Endothelial cell of umbilical vein (primary cell): ENCODE measurements around the gene CCDC177. TPM values are rescaled to one million over a fixed set of nuclear protein-coding genes. Genes with fewer than 3 reads are reported as not detected.

Experiments used
- BruUV-seq: library from RNA; stranded (reverse); fragments of 400-500 nt; replicated peaks from 2 replicates; lab custom pipeline; 2021; lab: Mats Ljungman, UMichigan
- CTCF ChIA-PET: fragments of 300-600, 350-600 bp; sonication (Branson Sonifier 250); formaldehyde crosslinking; loops from one replicate; lab custom pipeline; 2021; ENCODE audit warnings: antibody characterized with exemption, inconsistent platforms; lab: Charles Lee
- POLR2A ChIA-PET: fragments of 300-600, 350-600 bp; sonication (Branson Sonifier 250); formaldehyde crosslinking; loops from one replicate; lab custom pipeline; 2021; ENCODE audit warnings: antibody characterized with exemption, inconsistent platforms; lab: Charles Lee
- DNase-seq: peaks from one replicate; pipeline ENCODE4 v3.0.0-alpha.2; 2011; ENCODE audit warnings: low read depth, low spot score
- FAIRE-seq: peaks from 2 replicates; lab custom pipeline; 2011; peaks lifted over from hg19 to GRCh38; lab: Jason Lieb, UNC
- H2AFZ ChIP-seq: 2 replicates; pipeline ENCODE4 v1.6.0; 2012; ENCODE audit warnings: low read depth, low read length, control low read depth, inconsistent platforms
- H3K27ac ChIP-seq: 2 replicates; pipeline ENCODE4 v1.5.1; 2011; ENCODE audit warnings: low read depth, mild to moderate bottlenecking, control low read depth, low read length, moderate library complexity; ENCODE audit not compliant: insufficient read depth
- H3K27me3 ChIP-seq, 2 experiments: 2 replicates each; pipeline versions ENCODE4 v1.6.0 to v1.6.1; 2011; ENCODE audit warnings: low read length in 2 of 2, mixed read lengths in 1 of 2; ENCODE audit not compliant: control insufficient read depth in 2 of 2, insufficient read depth in 2 of 2
- H3K36me3 ChIP-seq, 2 experiments: 2 replicates in 1 of 2; 3 replicates in 1 of 2; pipeline ENCODE4 v1.5.1; 2011; ENCODE audit warnings: low read length in 2 of 2, mild to moderate bottlenecking in 1 of 2, moderate library complexity in 1 of 2; ENCODE audit not compliant: control insufficient read depth in 2 of 2, insufficient read depth in 2 of 2; ENCODE audit errors: extremely low read depth in 1 of 2
- H3K4me1 ChIP-seq: 3 replicates; pipeline ENCODE4 v1.5.1; 2011; ENCODE audit warnings: mild to moderate bottlenecking, low read length; ENCODE audit not compliant: control insufficient read depth, insufficient read depth; ENCODE audit errors: extremely low read depth
- H3K4me2 ChIP-seq: 2 replicates; pipeline ENCODE4 v1.6.1; 2011; ENCODE audit warnings: low read length, control low read depth, mixed read lengths; ENCODE audit not compliant: insufficient read depth
- H3K4me3 ChIP-seq, 3 experiments: fragments of 200-600 bp in 1 of 3; sonication (generic), shearing (Covaris generic) in 1 of 3; replicated peaks in 1 of 3; 2 replicates each; pipeline ENCODE4 v1.5.1; 2011 to 2016; ENCODE audit warnings: control low read depth in 3 of 3, low read length in 3 of 3, mild to moderate bottlenecking in 2 of 3, inconsistent platforms in 1 of 3, low read depth in 1 of 3, moderate library complexity in 1 of 3; ENCODE audit not compliant: insufficient read depth in 1 of 3
- H3K79me2 ChIP-seq: 2 replicates; pipeline ENCODE4 v1.6.0; 2012; ENCODE audit warnings: low read length, inconsistent platforms; ENCODE audit not compliant: control insufficient read depth, insufficient read depth
- H3K9ac ChIP-seq: replicated peaks from 2 replicates; pipeline ENCODE3; 2011; ENCODE audit warnings: low read length, control low read depth; ENCODE audit not compliant: insufficient read depth; ENCODE audit errors: extremely low read depth
- H3K9me1 ChIP-seq: replicated peaks from 3 replicates; pipeline ENCODE4 v1.6.0; 2011; ENCODE audit warnings: mild to moderate bottlenecking, low read length; ENCODE audit not compliant: control insufficient read depth, insufficient read depth; ENCODE audit errors: extremely low read depth
- H3K9me3 ChIP-seq: replicated peaks from 2 replicates; pipeline ENCODE4 v1.5.1; 2012; ENCODE audit warnings: low read length, inconsistent platforms; ENCODE audit not compliant: control insufficient read depth, insufficient read depth
- H4K20me1 ChIP-seq: replicated peaks from 2 replicates; pipeline ENCODE3; 2011; ENCODE audit warnings: mild to moderate bottlenecking, low read length; ENCODE audit not compliant: control insufficient read depth, insufficient read depth; ENCODE audit errors: extremely low read depth
- EZH2 ChIP-seq: IDR thresholded peaks from 2 replicates; pipeline ENCODE4 v1.6.1; 2012; ENCODE audit warnings: borderline replicate concordance, low read depth, mild to moderate bottlenecking, moderate library complexity, low read length, inconsistent platforms; ENCODE audit not compliant: severe bottlenecking
- FOS ChIP-seq: IDR thresholded peaks from 2 replicates; pipeline ENCODE4 v1.6.1; 2011; ENCODE audit warnings: mild to moderate bottlenecking, low read length, moderate library complexity, borderline replicate concordance; ENCODE audit not compliant: insufficient read depth
- GATA2 ChIP-seq: IDR thresholded peaks from 2 replicates; pipeline ENCODE4 v1.7.0; 2011; ENCODE audit warnings: low read depth, mild to moderate bottlenecking, moderate library complexity, mixed read lengths, low read length; ENCODE audit not compliant: insufficient read length, insufficient read depth
- JUN ChIP-seq: IDR thresholded peaks from 2 replicates; pipeline ENCODE4 v1.6.1; 2011; ENCODE audit warnings: borderline replicate concordance, low read depth; ENCODE audit not compliant: insufficient read length, insufficient read depth
- POLR2A ChIP-seq: IDR thresholded peaks from 2 replicates; pipeline ENCODE4 v1.6.1; 2012; ENCODE audit warnings: low read depth, mild to moderate bottlenecking, control low read depth, low read length
- POLR2AphosphoS5 ChIP-seq: IDR thresholded peaks from 2 replicates; pipeline ENCODE4 v1.6.1; 2012; ENCODE audit warnings: low read depth, mild to moderate bottlenecking, control low read depth, low read length, moderate library complexity; ENCODE audit not compliant: insufficient read depth
- dilution Hi-C: fragments of 300-500 bp; cut with MboI; formaldehyde crosslinking; loops from one replicate; pipeline ENCODE4 v1.15.0; 2019; ENCODE audit warnings: low sequenced_read_pairs; ENCODE audit not compliant: extremely low pct_ligation_motif_present
- intact Hi-C: fragments of 100-400 bp; cut with micrococcal nuclease; formaldehyde crosslinking; loops from one replicate; pipeline ENCODE4 v1.10.0; 2022
- polyA plus RNA-seq, 4 experiments: library from polyadenylated mRNA; depleted of rRNA in 3 of 4; stranded (reverse) in 3 of 4; unstranded in 1 of 4; fragments of >200 nt; gene quantifications; 2 replicates each; pipeline versions ENCODE4 v1.2.1 to v1.2.3, GENCODE V29; 2011 to 2012; ENCODE audit warnings: missing spikeins in 1 of 4
- total RNA-seq: library from RNA; stranded (reverse); gene quantifications from 2 replicates; pipeline ENCODE4 v1.2.3, GENCODE V29; 2021
- TF ChIP-seq, protein P1 (sequence below): IDR thresholded peaks from 2 replicates; pipeline ENCODE4 v1.6.1; 2011; ENCODE audit not compliant: insufficient read depth, insufficient read length
- TF ChIP-seq, protein P2 (sequence below), 2 donors: IDR thresholded peaks; 1 replicate in 1 of 2; 2 replicates in 1 of 2; pipeline ENCODE4 v1.5.1; 2011; ENCODE audit warnings: low read length in 2 of 2, mild to moderate bottlenecking in 2 of 2, moderate library complexity in 2 of 2, control low read depth in 1 of 2, inconsistent platforms in 1 of 2, low read depth in 1 of 2; ENCODE audit not compliant: insufficient read depth in 1 of 2; ENCODE audit errors: extremely low read depth in 1 of 2

CCDC177 gene
- total and polyA plus RNA-seq, 2 donors (not counting 3 experiments of a cell fraction or from before 2014, with no cell fraction given), result not detected

GRCh38 chr14:69554500-69554899 lies 20.2 kb downstream of the CCDC177 start:
- TF ChIP-seq POLR2A, result no peak
- TF ChIP-seq, protein P1, sequence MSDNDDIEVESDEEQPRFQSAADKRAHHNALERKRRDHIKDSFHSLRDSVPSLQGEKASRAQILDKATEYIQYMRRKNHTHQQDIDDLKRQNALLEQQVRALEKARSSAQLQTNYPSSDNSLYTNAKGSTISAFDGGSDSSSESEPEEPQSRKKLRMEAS, result no peak
- TF ChIP-seq EZH2, result no peak
- TF ChIP-seq FOS, result no peak
- no peak overlapping the region for H3K4me2 ChIP-seq
- ChIA-PET CTCF (no interaction called here), POLR2A (no interaction called here)
- FAIRE-seq (no peak), DNase-seq (no peak)
- H3K4me1 ChIP-seq, result no peaks in the 10 kb centered on the region
- H3K9me3 ChIP-seq, result no peaks in the 10 kb centered on the region
- no peak overlapping the region for H3K4me3 ChIP-seq
- dilution Hi-C loops (no loop called here), intact Hi-C loops (no loop called here)
- no TSS peak for BruUV-seq
- H3K27ac ChIP-seq, result no peak overlapping the region
- H3K9ac ChIP-seq, result no peak overlapping the region
- no peaks in the 10 kb centered on the region for H3K36me3 ChIP-seq
- no peaks in the 10 kb centered on the region for H4K20me1 ChIP-seq
- no peak overlapping the region for H2AFZ ChIP-seq
- H3K27me3 ChIP-seq, result peaks cover 6 to 9% of the 10 kb centered on the region in 2 experiments
- no peaks in the 10 kb centered on the region for H3K79me2 ChIP-seq
- no peaks in the 10 kb centered on the region for H3K9me1 ChIP-seq

DNA sequence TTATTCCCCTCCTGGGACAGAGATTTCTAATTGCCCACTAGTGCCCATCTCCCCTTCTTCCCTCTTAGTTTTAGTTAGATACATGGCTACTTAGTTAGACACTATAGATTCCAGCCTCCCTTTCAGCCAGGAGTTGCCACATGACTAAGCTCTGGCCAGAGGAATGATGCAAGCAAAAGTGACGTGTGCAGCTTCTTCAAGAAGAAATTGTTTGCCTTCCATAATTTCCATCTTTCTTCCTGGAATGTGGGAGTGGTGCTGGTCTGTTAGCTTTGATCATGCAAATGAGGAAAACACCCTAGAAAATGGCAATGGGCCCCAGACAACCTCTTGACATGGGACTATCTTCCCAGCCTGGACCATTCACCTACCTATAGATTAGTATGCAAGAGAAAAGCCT lies 21.4 kb downstream of the CCDC177 start:
- Histone ChIP-seq H4K20me1 (no peaks in the 10 kb centered on the region), H3K4me2 (no peak overlapping the region), H2AFZ (no peak overlapping the region), H3K4me3 (no peak overlapping the region), H3K9me3 (no peaks in the 10 kb centered on the region), H3K27me3 (peaks cover 3 to 14% of the 10 kb centered on the region in 2 experiments), H3K27ac (no peak overlapping the region), H3K4me1 (no peaks in the 10 kb centered on the region), H3K36me3 (no peaks in the 10 kb centered on the region), H3K9ac (no peak overlapping the region), H3K79me2 (no peaks in the 10 kb centered on the region), H3K9me1 (no peaks in the 10 kb centered on the region)
- no TSS peak for BruUV-seq
- dilution Hi-C loops (no loop called here), intact Hi-C loops (no loop called here)
- ChIA-PET POLR2A (no interaction called here), CTCF (interaction anchor here (0.8 to 1.5 kb wide), 3 partner anchors 17 to 178 kb away, joined by 3 to 7 read pairs (median 3); partner anchors contain the start of gene CCDC177)
- no peak for DNase-seq
- FAIRE-seq, result no peak
- no peak for TF ChIP-seq POLR2AphosphoS5
- TF ChIP-seq GATA2, result no peak
- TF ChIP-seq POLR2A, result no peak
- no peak for TF ChIP-seq JUN
- TF ChIP-seq, protein P2, sequence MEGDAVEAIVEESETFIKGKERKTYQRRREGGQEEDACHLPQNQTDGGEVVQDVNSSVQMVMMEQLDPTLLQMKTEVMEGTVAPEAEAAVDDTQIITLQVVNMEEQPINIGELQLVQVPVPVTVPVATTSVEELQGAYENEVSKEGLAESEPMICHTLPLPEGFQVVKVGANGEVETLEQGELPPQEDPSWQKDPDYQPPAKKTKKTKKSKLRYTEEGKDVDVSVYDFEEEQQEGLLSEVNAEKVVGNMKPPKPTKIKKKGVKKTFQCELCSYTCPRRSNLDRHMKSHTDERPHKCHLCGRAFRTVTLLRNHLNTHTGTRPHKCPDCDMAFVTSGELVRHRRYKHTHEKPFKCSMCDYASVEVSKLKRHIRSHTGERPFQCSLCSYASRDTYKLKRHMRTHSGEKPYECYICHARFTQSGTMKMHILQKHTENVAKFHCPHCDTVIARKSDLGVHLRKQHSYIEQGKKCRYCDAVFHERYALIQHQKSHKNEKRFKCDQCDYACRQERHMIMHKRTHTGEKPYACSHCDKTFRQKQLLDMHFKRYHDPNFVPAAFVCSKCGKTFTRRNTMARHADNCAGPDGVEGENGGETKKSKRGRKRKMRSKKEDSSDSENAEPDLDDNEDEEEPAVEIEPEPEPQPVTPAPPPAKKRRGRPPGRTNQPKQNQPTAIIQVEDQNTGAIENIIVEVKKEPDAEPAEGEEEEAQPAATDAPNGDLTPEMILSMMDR (IDR thresholded peaks at IDR 0.05; ENCODE audit: extremely low read depth in 1 of 2, insufficient read depth in 1 of 2, low read depth in 1 of 2, low read length in 2 of 2), result no peak
- no peak for TF ChIP-seq EZH2
- TF ChIP-seq, protein P1, result no peak
- no peak for TF ChIP-seq FOS
